ENCODE measurements around the gene IGSF11.
A peak's percentile ranks its signal among the peaks of the same experiment; 100 is the strongest.

The IGSF11 gene

DNA sequence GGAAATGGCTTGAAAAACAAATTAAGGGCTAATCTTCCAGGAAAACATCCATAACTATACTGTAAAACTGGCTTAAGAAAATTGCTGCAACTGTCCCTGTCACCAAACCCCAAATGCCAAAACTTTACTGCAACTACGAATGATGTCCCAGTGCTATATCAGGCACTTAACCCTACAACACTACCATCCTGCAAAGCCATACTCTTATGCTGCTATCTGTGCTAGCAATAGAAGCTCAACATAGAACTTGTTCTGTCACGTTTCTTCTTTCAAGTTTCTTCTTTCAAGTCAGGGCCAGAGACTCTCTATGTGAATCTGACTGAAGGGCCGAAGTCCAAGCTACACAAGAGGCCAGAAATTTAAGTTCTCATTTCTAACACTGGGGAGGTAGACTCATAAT lies 92.5 kb downstream of the IGSF11 start:
- no peak for DNase-seq (ENCODE audit: low read depth)
- no peak overlapping the region for H3K4me3 ChIP-seq (ENCODE audit: low read depth, low read length)
- TF ChIP-seq, protein P1, sequence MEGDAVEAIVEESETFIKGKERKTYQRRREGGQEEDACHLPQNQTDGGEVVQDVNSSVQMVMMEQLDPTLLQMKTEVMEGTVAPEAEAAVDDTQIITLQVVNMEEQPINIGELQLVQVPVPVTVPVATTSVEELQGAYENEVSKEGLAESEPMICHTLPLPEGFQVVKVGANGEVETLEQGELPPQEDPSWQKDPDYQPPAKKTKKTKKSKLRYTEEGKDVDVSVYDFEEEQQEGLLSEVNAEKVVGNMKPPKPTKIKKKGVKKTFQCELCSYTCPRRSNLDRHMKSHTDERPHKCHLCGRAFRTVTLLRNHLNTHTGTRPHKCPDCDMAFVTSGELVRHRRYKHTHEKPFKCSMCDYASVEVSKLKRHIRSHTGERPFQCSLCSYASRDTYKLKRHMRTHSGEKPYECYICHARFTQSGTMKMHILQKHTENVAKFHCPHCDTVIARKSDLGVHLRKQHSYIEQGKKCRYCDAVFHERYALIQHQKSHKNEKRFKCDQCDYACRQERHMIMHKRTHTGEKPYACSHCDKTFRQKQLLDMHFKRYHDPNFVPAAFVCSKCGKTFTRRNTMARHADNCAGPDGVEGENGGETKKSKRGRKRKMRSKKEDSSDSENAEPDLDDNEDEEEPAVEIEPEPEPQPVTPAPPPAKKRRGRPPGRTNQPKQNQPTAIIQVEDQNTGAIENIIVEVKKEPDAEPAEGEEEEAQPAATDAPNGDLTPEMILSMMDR (conservative IDR thresholded peaks at IDR 0.05; ENCODE audit: low read depth, low read length) = no peak

GRCh38 chr3:118941236-118941635 lies 93.4 kb downstream of the IGSF11 start:
- no peak for DNase-seq (ENCODE audit: low read depth)
- no peak overlapping the region for H3K4me3 ChIP-seq (ENCODE audit: low read depth, low read length)
- TF ChIP-seq, protein P1 (conservative IDR thresholded peaks at IDR 0.05; ENCODE audit: low read depth, low read length) = no peak

DNA sequence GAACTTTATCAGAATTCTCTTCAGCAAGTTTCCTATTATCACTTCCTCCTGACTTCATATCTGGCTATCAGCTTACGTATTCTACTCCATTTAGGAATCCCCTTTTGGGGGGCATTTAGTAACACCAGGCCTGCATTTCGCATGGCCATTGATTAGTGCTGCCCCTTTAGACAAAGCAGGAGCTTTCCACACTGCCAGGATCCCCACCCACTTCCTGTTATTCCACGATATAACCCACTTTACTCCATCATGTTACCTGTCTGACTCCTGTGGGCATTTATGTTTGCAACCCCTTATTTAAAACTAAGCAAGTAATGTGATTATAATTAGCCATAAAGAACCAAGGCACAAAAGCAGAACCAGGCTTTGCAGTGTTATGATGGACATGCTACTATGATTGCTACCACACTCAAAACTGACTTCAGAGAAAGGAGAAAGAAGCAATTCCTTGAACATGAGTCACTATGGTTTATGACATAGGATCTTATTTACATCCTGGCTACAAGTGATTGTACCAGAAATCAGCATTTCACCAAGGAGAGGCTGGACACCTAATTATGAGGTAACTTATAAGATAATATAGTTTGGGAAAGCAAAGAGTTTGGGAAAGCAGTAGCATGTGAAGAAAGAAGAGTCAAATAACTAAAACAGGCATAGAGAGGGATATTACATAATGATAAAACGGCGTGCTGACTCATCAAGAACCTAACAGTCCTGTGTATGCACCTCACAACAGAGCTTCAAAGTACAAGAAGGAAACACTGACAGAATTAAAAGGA lies 96.3 kb downstream of the IGSF11 start:
- H3K4me3 ChIP-seq (ENCODE audit: low read depth, low read length) = no peak overlapping the region
- TF ChIP-seq, protein P1 (conservative IDR thresholded peaks at IDR 0.05; ENCODE audit: low read depth, low read length) = no peak
- peak; percentile 2 for DNase-seq (ENCODE audit: low read depth)

GRCh38 chr3:118936811-118937210 lies 97.8 kb downstream of the IGSF11 start:
- no peak overlapping the region for H3K4me3 ChIP-seq (ENCODE audit: low read depth, low read length)
- DNase-seq (ENCODE audit: low read depth) = no peak
- TF ChIP-seq, protein P1 (conservative IDR thresholded peaks at IDR 0.05; ENCODE audit: low read depth, low read length) = no peak

DNA sequence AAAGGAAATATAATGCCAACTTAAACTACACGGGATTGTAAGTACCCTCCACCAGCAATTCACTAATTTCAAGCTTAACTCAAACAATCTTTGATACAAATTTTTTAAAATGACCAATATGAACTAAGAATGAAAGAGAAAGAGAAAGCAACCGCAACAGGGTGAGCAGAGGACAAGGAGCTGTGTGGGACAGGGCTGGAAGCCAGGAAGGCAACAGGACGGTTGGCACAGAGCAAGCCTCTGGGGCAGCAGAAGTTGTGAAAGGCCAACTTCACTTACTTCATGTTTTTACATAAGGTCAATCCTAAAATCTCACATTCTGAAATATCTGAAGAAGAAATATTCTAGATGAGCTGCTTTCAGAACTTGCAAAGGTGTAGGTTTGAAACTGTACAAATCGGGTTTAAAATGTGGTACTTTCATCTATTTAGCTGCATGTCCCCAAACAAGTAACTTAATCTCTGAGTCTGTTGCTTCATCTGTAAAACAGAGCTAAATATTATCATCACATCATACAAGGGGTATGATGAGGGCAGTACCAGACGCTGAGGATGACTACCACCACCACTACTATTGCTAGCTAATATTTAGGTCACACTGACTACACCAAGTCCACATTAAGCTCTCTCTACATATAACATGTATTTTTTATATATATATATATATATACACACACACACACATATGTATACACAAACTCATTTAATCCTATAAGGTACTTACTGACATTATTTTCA lies 101.7 kb downstream of the IGSF11 start:
- TF ChIP-seq, protein P1 (conservative IDR thresholded peaks at IDR 0.05; ENCODE audit: low read depth, low read length) = no peak
- DNase-seq (ENCODE audit: low read depth) = no peak
- no peak overlapping the region for H3K4me3 ChIP-seq (ENCODE audit: low read depth, low read length)

DNA sequence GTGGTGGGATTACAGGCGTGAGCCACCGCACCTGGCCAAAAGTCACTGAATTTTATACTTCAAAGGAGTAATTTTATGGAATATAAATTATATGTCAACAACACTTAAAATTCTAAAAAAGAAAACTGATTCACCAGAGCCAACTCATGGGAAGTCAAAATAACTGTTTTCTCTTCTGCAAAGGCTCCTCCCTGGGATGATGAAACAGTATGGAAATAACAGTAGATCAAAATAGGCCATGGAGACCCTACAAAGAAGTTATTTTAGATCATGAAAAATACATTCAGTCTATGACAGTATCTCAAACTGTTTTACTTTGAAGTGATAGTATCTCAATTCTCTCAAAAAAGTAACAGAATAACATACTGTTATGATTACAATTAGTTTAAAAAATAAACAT lies 102.7 kb downstream of the IGSF11 start:
- TF ChIP-seq, protein P1 (conservative IDR thresholded peaks at IDR 0.05; ENCODE audit: low read depth, low read length) = no peak
- no peak for DNase-seq (ENCODE audit: low read depth)
- no peak overlapping the region for H3K4me3 ChIP-seq (ENCODE audit: low read depth, low read length)
